ENCODE data around the gene PSMB7.

DNA sequence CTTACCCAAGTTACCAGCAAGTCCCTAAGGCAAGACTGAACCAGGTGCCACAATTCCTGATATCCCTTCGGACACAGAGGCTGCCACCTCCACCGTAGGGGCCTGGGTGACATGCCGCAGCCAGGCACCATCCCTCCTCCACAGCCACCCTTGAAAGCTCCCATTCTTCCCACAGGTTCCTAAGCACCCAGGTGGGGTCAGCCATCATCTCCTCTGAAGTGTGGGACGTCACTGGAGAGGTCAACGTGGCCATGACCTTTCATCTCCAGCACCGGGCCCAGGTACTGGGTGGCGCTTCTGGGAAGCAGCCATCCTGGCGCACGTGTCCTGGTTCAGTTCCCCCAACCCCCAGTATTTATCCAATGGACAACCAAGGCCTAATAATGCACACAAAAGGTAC lies 43.2 kb upstream of the PSMB7 start:
- TF ChIP-seq, protein P1, sequence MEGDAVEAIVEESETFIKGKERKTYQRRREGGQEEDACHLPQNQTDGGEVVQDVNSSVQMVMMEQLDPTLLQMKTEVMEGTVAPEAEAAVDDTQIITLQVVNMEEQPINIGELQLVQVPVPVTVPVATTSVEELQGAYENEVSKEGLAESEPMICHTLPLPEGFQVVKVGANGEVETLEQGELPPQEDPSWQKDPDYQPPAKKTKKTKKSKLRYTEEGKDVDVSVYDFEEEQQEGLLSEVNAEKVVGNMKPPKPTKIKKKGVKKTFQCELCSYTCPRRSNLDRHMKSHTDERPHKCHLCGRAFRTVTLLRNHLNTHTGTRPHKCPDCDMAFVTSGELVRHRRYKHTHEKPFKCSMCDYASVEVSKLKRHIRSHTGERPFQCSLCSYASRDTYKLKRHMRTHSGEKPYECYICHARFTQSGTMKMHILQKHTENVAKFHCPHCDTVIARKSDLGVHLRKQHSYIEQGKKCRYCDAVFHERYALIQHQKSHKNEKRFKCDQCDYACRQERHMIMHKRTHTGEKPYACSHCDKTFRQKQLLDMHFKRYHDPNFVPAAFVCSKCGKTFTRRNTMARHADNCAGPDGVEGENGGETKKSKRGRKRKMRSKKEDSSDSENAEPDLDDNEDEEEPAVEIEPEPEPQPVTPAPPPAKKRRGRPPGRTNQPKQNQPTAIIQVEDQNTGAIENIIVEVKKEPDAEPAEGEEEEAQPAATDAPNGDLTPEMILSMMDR (conservative IDR thresholded peaks at IDR 0.05; ENCODE audit: low read length): no peak
- TF ChIP-seq EZH2phosphoT487 (IDR thresholded peaks at IDR 0.05; ENCODE audit: borderline replicate concordance, low read depth, low read length): no peak
